ENCODE results near the gene DNAJC28. TPM values are rescaled to one million over a fixed set of nuclear protein-coding genes. Genes with fewer than 3 reads are reported as not detected.

Gene DNAJC28
- polyA plus RNA-seq, 1 of the 3 experiments (the other 2 are of a cell fraction), result 0.58 TPM

GRCh38 chr21:33473344-33473743 is 18.2 kb downstream of the DNAJC28 start (continued):
- TF ChIP-seq, protein P1, sequence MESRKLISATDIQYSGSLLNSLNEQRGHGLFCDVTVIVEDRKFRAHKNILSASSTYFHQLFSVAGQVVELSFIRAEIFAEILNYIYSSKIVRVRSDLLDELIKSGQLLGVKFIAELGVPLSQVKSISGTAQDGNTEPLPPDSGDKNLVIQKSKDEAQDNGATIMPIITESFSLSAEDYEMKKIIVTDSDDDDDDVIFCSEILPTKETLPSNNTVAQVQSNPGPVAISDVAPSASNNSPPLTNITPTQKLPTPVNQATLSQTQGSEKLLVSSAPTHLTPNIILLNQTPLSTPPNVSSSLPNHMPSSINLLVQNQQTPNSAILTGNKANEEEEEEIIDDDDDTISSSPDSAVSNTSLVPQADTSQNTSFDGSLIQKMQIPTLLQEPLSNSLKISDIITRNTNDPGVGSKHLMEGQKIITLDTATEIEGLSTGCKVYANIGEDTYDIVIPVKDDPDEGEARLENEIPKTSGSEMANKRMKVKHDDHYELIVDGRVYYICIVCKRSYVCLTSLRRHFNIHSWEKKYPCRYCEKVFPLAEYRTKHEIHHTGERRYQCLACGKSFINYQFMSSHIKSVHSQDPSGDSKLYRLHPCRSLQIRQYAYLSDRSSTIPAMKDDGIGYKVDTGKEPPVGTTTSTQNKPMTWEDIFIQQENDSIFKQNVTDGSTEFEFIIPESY (IDR thresholded peaks at IDR 0.05; ENCODE audit: borderline replicate concordance, low read depth), result no peak
- TF ChIP-seq RAD21 (IDR thresholded peaks at IDR 0.05; ENCODE audit: low read length), result no peak

- H2AFZ ChIP-seq (ENCODE audit: low read depth), result no peak overlapping the region
- ChIA-PET POLR2A (no interaction called here), CTCF (no interaction called here)
- peaks cover 0 to 3% of the 10 kb centered on the region in 2 experiments for H3K36me3 ChIP-seq (replicated peaks in 1 of 2; ENCODE audit: control insufficient read depth in 1 of 2, insufficient read depth in 2 of 2, low read length in 1 of 2)
- TF ChIP-seq ELF1 (IDR thresholded peaks at IDR 0.05) (no peak), IRF3 (IDR thresholded peaks at IDR 0.05; ENCODE audit: low read depth, low read length) (no peak), TAF1 (IDR thresholded peaks at IDR 0.05; ENCODE audit: borderline replicate concordance, low read depth, low read length) (no peak), FOSL2 (IDR thresholded peaks at IDR 0.05; ENCODE audit: borderline replicate concordance, low read depth) (no peak), RFX5 (IDR thresholded peaks at IDR 0.05; ENCODE audit: low read length) (no peak), SIN3A (IDR thresholded peaks at IDR 0.05; ENCODE audit: borderline replicate concordance, low read depth, low read length) (no peak), RCOR1 (IDR thresholded peaks at IDR 0.05; ENCODE audit: low read length) (no peak), SMC3 (IDR thresholded peaks at IDR 0.05; ENCODE audit: low read depth, low read length) (no peak), FOXJ3 (CRISPR knock-in tag; IDR thresholded peaks at IDR 0.05) (no peak), GABPA (IDR thresholded peaks at IDR 0.05; ENCODE audit: low read depth) (no peak), JUND (IDR thresholded peaks at IDR 0.05) (no peak), TCF12 (IDR thresholded peaks at IDR 0.05) (no peak), YY1 (IDR thresholded peaks at IDR 0.05; ENCODE audit: low read depth) (no peak), FOXM1 (IDR thresholded peaks at IDR 0.05; ENCODE audit: low read depth) (no peak), MEF2A (IDR thresholded peaks at IDR 0.05; ENCODE audit: borderline replicate concordance, low read depth) (no peak)
- TF ChIP-seq, protein P2, sequence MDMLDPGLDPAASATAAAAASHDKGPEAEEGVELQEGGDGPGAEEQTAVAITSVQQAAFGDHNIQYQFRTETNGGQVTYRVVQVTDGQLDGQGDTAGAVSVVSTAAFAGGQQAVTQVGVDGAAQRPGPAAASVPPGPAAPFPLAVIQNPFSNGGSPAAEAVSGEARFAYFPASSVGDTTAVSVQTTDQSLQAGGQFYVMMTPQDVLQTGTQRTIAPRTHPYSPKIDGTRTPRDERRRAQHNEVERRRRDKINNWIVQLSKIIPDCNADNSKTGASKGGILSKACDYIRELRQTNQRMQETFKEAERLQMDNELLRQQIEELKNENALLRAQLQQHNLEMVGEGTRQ (IDR thresholded peaks at IDR 0.05; ENCODE audit: borderline replicate concordance, low read depth, low read length), result no peak
- TF ChIP-seq, protein P1 (IDR thresholded peaks at IDR 0.05; ENCODE audit: borderline replicate concordance, low read depth), result no peak
- TF ChIP-seq, protein P3, sequence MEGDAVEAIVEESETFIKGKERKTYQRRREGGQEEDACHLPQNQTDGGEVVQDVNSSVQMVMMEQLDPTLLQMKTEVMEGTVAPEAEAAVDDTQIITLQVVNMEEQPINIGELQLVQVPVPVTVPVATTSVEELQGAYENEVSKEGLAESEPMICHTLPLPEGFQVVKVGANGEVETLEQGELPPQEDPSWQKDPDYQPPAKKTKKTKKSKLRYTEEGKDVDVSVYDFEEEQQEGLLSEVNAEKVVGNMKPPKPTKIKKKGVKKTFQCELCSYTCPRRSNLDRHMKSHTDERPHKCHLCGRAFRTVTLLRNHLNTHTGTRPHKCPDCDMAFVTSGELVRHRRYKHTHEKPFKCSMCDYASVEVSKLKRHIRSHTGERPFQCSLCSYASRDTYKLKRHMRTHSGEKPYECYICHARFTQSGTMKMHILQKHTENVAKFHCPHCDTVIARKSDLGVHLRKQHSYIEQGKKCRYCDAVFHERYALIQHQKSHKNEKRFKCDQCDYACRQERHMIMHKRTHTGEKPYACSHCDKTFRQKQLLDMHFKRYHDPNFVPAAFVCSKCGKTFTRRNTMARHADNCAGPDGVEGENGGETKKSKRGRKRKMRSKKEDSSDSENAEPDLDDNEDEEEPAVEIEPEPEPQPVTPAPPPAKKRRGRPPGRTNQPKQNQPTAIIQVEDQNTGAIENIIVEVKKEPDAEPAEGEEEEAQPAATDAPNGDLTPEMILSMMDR (IDR thresholded peaks at IDR 0.05), result no peak
- TF ChIP-seq, protein P4, sequence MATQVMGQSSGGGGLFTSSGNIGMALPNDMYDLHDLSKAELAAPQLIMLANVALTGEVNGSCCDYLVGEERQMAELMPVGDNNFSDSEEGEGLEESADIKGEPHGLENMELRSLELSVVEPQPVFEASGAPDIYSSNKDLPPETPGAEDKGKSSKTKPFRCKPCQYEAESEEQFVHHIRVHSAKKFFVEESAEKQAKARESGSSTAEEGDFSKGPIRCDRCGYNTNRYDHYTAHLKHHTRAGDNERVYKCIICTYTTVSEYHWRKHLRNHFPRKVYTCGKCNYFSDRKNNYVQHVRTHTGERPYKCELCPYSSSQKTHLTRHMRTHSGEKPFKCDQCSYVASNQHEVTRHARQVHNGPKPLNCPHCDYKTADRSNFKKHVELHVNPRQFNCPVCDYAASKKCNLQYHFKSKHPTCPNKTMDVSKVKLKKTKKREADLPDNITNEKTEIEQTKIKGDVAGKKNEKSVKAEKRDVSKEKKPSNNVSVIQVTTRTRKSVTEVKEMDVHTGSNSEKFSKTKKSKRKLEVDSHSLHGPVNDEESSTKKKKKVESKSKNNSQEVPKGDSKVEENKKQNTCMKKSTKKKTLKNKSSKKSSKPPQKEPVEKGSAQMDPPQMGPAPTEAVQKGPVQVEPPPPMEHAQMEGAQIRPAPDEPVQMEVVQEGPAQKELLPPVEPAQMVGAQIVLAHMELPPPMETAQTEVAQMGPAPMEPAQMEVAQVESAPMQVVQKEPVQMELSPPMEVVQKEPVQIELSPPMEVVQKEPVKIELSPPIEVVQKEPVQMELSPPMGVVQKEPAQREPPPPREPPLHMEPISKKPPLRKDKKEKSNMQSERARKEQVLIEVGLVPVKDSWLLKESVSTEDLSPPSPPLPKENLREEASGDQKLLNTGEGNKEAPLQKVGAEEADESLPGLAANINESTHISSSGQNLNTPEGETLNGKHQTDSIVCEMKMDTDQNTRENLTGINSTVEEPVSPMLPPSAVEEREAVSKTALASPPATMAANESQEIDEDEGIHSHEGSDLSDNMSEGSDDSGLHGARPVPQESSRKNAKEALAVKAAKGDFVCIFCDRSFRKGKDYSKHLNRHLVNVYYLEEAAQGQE (IDR thresholded peaks at IDR 0.05; ENCODE audit: low read depth, low read length), result no peak
- no peaks in the 10 kb centered on the region for H3K9me2 ChIP-seq
- peaks cover 3% of the 10 kb centered on the region for H3F3A ChIP-seq (replicated peaks; ENCODE audit: insufficient read depth)
- H3K9ac ChIP-seq, result no peak overlapping the region
- H3K27ac ChIP-seq (ENCODE audit: low read depth in 2 of 2, low read length in 1 of 2), result no peak overlapping the region
- H3K4me2 ChIP-seq, result no peak overlapping the region
- no peaks in the 10 kb centered on the region for H3K27me3 ChIP-seq (ENCODE audit: insufficient read depth)
- H3K9me3 ChIP-seq, result no peaks in the 10 kb centered on the region
- no peak for DNase-seq
- WGBS (ENCODE audit: low lambda C conversion rate), result 94% methylated on average over 2 of the region's 2 CpGs
- H3K4me3 ChIP-seq (ENCODE audit: low read depth in 2 of 2, low read length in 1 of 2), result no peak overlapping the region
- H4K20me1 ChIP-seq (ENCODE audit: insufficient read depth), result 0 out of 2 replicates have a peak, but pooled peaks cover 3% of the 10 kb centered on the region
- H3K79me2 ChIP-seq (ENCODE audit: insufficient read depth), result peaks cover 70% of the 10 kb centered on the region
- H3K4me1 ChIP-seq (ENCODE audit: control insufficient read depth in 1 of 2, insufficient read depth in 2 of 2, low read depth in 1 of 2, low read length in 1 of 2), result no peaks in the 10 kb centered on the region
Measured at GRCh38 chr21:33470701-33471100, 20.8 kb downstream of the DNAJC28 start.

Data from SK-N-SH (cell line).